ENCODE data around the gene NDUFAB1.

The NDUFAB1 gene

DNA sequence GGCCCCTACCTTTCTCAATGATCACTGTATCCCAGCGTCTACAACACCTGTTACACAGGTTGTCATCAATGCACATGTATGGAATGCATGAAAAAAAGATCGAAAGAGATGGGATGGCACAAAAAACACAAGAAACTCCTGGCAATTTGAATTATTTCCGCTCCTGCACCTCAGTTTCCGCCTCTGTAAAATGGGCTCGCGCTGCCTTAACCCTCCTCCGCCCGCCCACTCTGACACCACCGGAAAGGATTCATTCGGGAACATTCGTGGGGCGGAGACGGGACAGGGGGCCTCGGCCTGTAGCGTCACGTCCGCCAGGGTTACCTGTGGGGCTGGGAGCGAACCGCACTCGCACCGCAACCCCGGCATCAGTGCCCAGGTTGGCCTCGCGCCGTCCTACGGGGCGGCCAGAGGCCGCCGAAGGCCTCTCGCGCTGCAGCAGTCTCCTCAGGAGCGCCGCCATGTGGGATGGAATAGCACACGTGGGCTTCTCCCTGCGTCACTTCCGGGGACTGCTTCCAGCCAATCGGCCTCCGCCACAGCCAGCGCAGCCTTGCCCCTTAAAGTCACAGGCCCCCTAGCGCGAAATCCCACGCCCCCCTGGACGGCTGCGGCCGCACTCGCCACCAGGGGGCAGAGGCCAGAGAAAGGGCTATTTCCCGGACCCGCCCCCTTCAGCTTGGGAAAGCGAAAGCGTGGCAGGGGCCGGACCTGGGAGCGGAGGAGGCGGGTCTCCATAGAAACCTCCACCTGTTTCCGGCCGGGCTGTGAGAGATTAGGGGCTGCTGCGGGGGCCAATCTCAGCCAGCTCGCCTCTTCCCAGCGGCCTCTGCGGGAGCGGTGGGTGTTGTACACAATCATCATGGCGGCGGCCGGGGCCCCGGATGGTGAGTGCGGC lies 39.0 kb downstream of the NDUFAB1 start, which contains the start of the genes EARS2 and UBFD1 (continued):
- TF ChIP-seq, protein P1, sequence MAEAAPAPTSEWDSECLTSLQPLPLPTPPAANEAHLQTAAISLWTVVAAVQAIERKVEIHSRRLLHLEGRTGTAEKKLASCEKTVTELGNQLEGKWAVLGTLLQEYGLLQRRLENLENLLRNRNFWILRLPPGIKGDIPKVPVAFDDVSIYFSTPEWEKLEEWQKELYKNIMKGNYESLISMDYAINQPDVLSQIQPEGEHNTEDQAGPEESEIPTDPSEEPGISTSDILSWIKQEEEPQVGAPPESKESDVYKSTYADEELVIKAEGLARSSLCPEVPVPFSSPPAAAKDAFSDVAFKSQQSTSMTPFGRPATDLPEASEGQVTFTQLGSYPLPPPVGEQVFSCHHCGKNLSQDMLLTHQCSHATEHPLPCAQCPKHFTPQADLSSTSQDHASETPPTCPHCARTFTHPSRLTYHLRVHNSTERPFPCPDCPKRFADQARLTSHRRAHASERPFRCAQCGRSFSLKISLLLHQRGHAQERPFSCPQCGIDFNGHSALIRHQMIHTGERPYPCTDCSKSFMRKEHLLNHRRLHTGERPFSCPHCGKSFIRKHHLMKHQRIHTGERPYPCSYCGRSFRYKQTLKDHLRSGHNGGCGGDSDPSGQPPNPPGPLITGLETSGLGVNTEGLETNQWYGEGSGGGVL (tag by site-specific recombination; IDR thresholded peaks at IDR 0.05) = no peak
- TF ChIP-seq SCRT1 (tag by site-specific recombination; IDR thresholded peaks at IDR 0.05; ENCODE audit: borderline replicate concordance) = peak; percentile 51
- TF ChIP-seq, protein P2, sequence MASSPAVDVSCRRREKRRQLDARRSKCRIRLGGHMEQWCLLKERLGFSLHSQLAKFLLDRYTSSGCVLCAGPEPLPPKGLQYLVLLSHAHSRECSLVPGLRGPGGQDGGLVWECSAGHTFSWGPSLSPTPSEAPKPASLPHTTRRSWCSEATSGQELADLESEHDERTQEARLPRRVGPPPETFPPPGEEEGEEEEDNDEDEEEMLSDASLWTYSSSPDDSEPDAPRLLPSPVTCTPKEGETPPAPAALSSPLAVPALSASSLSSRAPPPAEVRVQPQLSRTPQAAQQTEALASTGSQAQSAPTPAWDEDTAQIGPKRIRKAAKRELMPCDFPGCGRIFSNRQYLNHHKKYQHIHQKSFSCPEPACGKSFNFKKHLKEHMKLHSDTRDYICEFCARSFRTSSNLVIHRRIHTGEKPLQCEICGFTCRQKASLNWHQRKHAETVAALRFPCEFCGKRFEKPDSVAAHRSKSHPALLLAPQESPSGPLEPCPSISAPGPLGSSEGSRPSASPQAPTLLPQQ (tag by site-specific recombination; IDR thresholded peaks at IDR 0.05) = peak; percentile 89
- TF ChIP-seq, protein P3, sequence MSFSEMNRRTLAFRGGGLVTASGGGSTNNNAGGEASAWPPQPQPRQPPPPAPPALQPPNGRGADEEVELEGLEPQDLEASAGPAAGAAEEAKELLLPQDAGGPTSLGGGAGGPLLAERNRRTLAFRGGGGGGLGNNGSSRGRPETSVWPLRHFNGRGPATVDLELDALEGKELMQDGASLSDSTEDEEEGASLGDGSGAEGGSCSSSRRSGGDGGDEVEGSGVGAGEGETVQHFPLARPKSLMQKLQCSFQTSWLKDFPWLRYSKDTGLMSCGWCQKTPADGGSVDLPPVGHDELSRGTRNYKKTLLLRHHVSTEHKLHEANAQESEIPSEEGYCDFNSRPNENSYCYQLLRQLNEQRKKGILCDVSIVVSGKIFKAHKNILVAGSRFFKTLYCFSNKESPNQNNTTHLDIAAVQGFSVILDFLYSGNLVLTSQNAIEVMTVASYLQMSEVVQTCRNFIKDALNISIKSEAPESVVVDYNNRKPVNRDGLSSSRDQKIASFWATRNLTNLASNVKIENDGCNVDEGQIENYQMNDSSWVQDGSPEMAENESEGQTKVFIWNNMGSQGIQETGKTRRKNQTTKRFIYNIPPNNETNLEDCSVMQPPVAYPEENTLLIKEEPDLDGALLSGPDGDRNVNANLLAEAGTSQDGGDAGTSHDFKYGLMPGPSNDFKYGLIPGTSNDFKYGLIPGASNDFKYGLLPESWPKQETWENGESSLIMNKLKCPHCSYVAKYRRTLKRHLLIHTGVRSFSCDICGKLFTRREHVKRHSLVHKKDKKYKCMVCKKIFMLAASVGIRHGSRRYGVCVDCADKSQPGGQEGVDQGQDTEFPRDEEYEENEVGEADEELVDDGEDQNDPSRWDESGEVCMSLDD (tag by site-specific recombination; IDR thresholded peaks at IDR 0.05) = no peak
- TF ChIP-seq REST (tag by site-specific recombination; IDR thresholded peaks at IDR 0.05) = peak; percentile 12; the same call in 1 of the 2 replicates
- no peak for TF ChIP-seq ZNF426 (tag by site-specific recombination; IDR thresholded peaks at IDR 0.05)
- peak; percentile 83 for TF ChIP-seq FEZF1 (tag by site-specific recombination; IDR thresholded peaks at IDR 0.05)
- TF ChIP-seq ZXDB (tag by site-specific recombination; IDR thresholded peaks at IDR 0.05) = peak; percentile 96
- peak; percentile 91 for TF ChIP-seq ZNF580 (tag by site-specific recombination; IDR thresholded peaks at IDR 0.05)
- TF ChIP-seq ZNF138 (tag by site-specific recombination; IDR thresholded peaks at IDR 0.05; ENCODE audit: borderline replicate concordance) = no peak
- peak; percentile 4; the same call in 1 of the 2 replicates for TF ChIP-seq ZNF280D (tag by site-specific recombination; IDR thresholded peaks at IDR 0.05)
- TF ChIP-seq PRDM6 (tag by site-specific recombination; IDR thresholded peaks at IDR 0.05) = no peak
- no peak for TF ChIP-seq ZNF560 (tag by site-specific recombination; IDR thresholded peaks at IDR 0.05; ENCODE audit: borderline replicate concordance)
- no peak for TF ChIP-seq ZNF169 (tag by site-specific recombination; IDR thresholded peaks at IDR 0.05)
- no peak for TF ChIP-seq ZNF621 (tag by site-specific recombination; IDR thresholded peaks at IDR 0.05)
- no peak for TF ChIP-seq ZNF239 (tag by site-specific recombination; IDR thresholded peaks at IDR 0.05)
- peak; percentile 54 for TF ChIP-seq KLF8 (tag by site-specific recombination; IDR thresholded peaks at IDR 0.05)
- 0 out of 2 replicates have a peak, but pooled peaks have one; percentile 39 for TF ChIP-seq ZSCAN23 (tag by site-specific recombination; IDR thresholded peaks at IDR 0.05)
- TF ChIP-seq, protein P4, sequence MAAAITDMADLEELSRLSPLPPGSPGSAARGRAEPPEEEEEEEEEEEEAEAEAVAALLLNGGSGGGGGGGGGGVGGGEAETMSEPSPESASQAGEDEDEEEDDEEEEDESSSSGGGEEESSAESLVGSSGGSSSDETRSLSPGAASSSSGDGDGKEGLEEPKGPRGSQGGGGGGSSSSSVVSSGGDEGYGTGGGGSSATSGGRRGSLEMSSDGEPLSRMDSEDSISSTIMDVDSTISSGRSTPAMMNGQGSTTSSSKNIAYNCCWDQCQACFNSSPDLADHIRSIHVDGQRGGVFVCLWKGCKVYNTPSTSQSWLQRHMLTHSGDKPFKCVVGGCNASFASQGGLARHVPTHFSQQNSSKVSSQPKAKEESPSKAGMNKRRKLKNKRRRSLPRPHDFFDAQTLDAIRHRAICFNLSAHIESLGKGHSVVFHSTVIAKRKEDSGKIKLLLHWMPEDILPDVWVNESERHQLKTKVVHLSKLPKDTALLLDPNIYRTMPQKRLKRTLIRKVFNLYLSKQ (tag by site-specific recombination; IDR thresholded peaks at IDR 0.05; ENCODE audit: borderline replicate concordance) = no peak
- TF ChIP-seq ZNF133 (tag by site-specific recombination; IDR thresholded peaks at IDR 0.05) = no peak
- TF ChIP-seq ZNF558 (tag by site-specific recombination; IDR thresholded peaks at IDR 0.05) = no peak

All from HEK293 (cell line).